Left ventricle myocardium inferior (tissue), 1 donor: ENCODE data around the gene EPHA6. TPM values are rescaled to one million over a fixed set of nuclear protein-coding genes. Genes with fewer than 3 reads are reported as not detected.

ENCODE experiments used
- DNase-seq: peaks from one replicate; pipeline ENCODE4 v3.0.0-alpha.2; 2020
- H3K27ac ChIP-seq: fragments of 200-600 bp; replicated peaks from 2 replicates; pipeline ENCODE4 v1.8.0; 2021
- H3K27me3 ChIP-seq: fragments of 200-600 bp; 2 replicates; pipeline ENCODE4 v1.8.0; 2021; ENCODE audit warnings: low read depth
- H3K36me3 ChIP-seq: fragments of 200-600 bp; 2 replicates; pipeline ENCODE4 v1.8.0; 2021
- H3K4me1 ChIP-seq: fragments of 200-600 bp; 2 replicates; pipeline ENCODE4 v1.8.0; 2021
- H3K4me3 ChIP-seq: fragments of 200-600 bp; 2 replicates; pipeline ENCODE4 v1.8.0; 2021; ENCODE audit warnings: mild to moderate bottlenecking, moderate library complexity
- H3K9me3 ChIP-seq: fragments of 200-600 bp; replicated peaks from 2 replicates; pipeline ENCODE4 v1.8.0; 2021
- CTCF ChIP-seq: fragments of 200-600 bp; IDR thresholded peaks from 2 replicates; pipeline ENCODE4 v1.8.0; 2021; ENCODE audit warnings: antibody characterized with exemption, mild to moderate bottlenecking, borderline replicate concordance
- intact Hi-C: fragments of 100-400 bp; cut with micrococcal nuclease; formaldehyde crosslinking; loops from one replicate; pipeline ENCODE4 v1.11.0; 2022
- total RNA-seq: library from RNA; stranded (reverse); fragmentation: NEBNext Ultra II Directional; extraction: Animal tissue kit (Norgen Biotek cat#: 25700); gene quantifications from one replicate; pipeline ENCODE4 v1.2.1, GENCODE V29; 2021
- donor health status: DM: no; HTN: yes; CAD: no; lungs with severe emphysema.

Gene EPHA6
- total RNA-seq, 1 donor from 2014 or later: 0.19 TPM

- Histone ChIP-seq H3K9me3 (peaks cover 28% of the 10 kb centered on the region), H3K27me3 (no peaks in the 10 kb centered on the region), H3K4me1 (no peaks in the 10 kb centered on the region), H3K4me3 (no peak overlapping the region), H3K27ac (no peak overlapping the region), H3K36me3 (no peaks in the 10 kb centered on the region)
- no peak for DNase-seq
- intact Hi-C loops: no loop called here
- TF ChIP-seq CTCF: no peak
Measured at GRCh38 chr3:97353176-97353575, 538.8 kb downstream of the EPHA6 start.

GRCh38 chr3:97359977-97360376, 545.6 kb downstream of the EPHA6 start:
- TF ChIP-seq CTCF: no peak
- intact Hi-C loops: no loop called here

GRCh38 chr3:97360804-97361203, 546.4 kb downstream of the EPHA6 start:
- Histone ChIP-seq H3K27ac (no peak overlapping the region), H3K36me3 (no peaks in the 10 kb centered on the region), H3K4me3 (no peak overlapping the region), H3K4me1 (no peaks in the 10 kb centered on the region), H3K27me3 (no peaks in the 10 kb centered on the region), H3K9me3 (peaks cover 24% of the 10 kb centered on the region)
- intact Hi-C loops: no loop called here
- no peak for TF ChIP-seq CTCF
- no peak for DNase-seq

More at GRCh38 chr3:97359977-97360376, 545.6 kb downstream of the EPHA6 start:
- DNase-seq: no peak
- H3K4me3 ChIP-seq: no peak overlapping the region
- no peaks in the 10 kb centered on the region for H3K4me1 ChIP-seq
- no peaks in the 10 kb centered on the region for H3K36me3 ChIP-seq
- peaks cover 30% of the 10 kb centered on the region for H3K9me3 ChIP-seq
- H3K27me3 ChIP-seq: no peaks in the 10 kb centered on the region
- no peak overlapping the region for H3K27ac ChIP-seq

GRCh38 chr3:97384583-97384982, 570.2 kb downstream of the EPHA6 start:
- no peak overlapping the region for H3K27ac ChIP-seq
- peaks cover 19% of the 10 kb centered on the region for H3K9me3 ChIP-seq
- no peak for TF ChIP-seq CTCF
- H3K27me3 ChIP-seq: no peaks in the 10 kb centered on the region
- no peaks in the 10 kb centered on the region for H3K36me3 ChIP-seq
- intact Hi-C loops: no loop called here
- no peak overlapping the region for H3K4me3 ChIP-seq
- no peak for DNase-seq
- no peaks in the 10 kb centered on the region for H3K4me1 ChIP-seq

GRCh38 chr3:97388774-97389173, 574.4 kb downstream of the EPHA6 start:
- no peak for TF ChIP-seq CTCF
- no peaks in the 10 kb centered on the region for H3K4me1 ChIP-seq
- DNase-seq: no peak
- intact Hi-C loops: no loop called here
- H3K9me3 ChIP-seq: peaks cover 19% of the 10 kb centered on the region
- no peak overlapping the region for H3K4me3 ChIP-seq
- H3K27ac ChIP-seq: no peak overlapping the region
- no peaks in the 10 kb centered on the region for H3K27me3 ChIP-seq
- no peaks in the 10 kb centered on the region for H3K36me3 ChIP-seq

- no peaks in the 10 kb centered on the region for H3K36me3 ChIP-seq
- DNase-seq: no peak
- H3K4me3 ChIP-seq: no peak overlapping the region
- H3K27me3 ChIP-seq: no peaks in the 10 kb centered on the region
- no peak for TF ChIP-seq CTCF
- H3K4me1 ChIP-seq: no peaks in the 10 kb centered on the region
- H3K9me3 ChIP-seq: peaks cover 19% of the 10 kb centered on the region
- intact Hi-C loops: no loop called here
- no peak overlapping the region for H3K27ac ChIP-seq
Measured at GRCh38 chr3:97389936-97390335, 575.5 kb downstream of the EPHA6 start.
